ENCODE data around the gene PLXNB2.

DNA sequence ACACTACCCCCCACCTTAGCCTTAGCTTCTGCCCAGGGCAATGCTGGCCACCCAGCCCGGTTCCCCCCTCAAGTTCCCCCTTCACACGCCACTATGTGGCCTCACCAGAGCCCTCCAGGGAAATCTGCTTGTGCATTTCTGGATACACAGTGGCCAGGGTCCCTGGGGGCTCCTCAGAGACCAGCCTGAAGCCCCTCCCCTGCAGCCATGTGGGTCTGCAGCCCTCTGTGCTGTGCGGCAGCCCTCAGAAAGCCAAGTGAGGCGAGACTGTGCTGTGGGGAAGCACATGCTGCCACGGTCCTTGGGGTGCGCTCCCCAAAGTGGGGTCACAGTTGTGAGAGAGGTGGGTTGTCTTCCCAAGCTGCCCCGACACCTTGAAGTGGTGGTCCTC, 2.1 kb upstream of the PLXNB2 start:
- TF ChIP-seq, protein P1, sequence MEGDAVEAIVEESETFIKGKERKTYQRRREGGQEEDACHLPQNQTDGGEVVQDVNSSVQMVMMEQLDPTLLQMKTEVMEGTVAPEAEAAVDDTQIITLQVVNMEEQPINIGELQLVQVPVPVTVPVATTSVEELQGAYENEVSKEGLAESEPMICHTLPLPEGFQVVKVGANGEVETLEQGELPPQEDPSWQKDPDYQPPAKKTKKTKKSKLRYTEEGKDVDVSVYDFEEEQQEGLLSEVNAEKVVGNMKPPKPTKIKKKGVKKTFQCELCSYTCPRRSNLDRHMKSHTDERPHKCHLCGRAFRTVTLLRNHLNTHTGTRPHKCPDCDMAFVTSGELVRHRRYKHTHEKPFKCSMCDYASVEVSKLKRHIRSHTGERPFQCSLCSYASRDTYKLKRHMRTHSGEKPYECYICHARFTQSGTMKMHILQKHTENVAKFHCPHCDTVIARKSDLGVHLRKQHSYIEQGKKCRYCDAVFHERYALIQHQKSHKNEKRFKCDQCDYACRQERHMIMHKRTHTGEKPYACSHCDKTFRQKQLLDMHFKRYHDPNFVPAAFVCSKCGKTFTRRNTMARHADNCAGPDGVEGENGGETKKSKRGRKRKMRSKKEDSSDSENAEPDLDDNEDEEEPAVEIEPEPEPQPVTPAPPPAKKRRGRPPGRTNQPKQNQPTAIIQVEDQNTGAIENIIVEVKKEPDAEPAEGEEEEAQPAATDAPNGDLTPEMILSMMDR (IDR thresholded peaks at IDR 0.05), result no peak
- no peak for TF ChIP-seq POLR2A (IDR thresholded peaks at IDR 0.05)

All from heart left ventricle (tissue), 13 donors.